Dedifferentiated amniotic fluid mesenchymal stem cell (primary cell): ENCODE results near the gene ARMCX5.

Experiments
- DNase-seq: peaks from one replicate; pipeline ENCODE4 v3.0.0-alpha.2; 2016; ENCODE audit errors: extremely low spot score

The ARMCX5 gene

DNA sequence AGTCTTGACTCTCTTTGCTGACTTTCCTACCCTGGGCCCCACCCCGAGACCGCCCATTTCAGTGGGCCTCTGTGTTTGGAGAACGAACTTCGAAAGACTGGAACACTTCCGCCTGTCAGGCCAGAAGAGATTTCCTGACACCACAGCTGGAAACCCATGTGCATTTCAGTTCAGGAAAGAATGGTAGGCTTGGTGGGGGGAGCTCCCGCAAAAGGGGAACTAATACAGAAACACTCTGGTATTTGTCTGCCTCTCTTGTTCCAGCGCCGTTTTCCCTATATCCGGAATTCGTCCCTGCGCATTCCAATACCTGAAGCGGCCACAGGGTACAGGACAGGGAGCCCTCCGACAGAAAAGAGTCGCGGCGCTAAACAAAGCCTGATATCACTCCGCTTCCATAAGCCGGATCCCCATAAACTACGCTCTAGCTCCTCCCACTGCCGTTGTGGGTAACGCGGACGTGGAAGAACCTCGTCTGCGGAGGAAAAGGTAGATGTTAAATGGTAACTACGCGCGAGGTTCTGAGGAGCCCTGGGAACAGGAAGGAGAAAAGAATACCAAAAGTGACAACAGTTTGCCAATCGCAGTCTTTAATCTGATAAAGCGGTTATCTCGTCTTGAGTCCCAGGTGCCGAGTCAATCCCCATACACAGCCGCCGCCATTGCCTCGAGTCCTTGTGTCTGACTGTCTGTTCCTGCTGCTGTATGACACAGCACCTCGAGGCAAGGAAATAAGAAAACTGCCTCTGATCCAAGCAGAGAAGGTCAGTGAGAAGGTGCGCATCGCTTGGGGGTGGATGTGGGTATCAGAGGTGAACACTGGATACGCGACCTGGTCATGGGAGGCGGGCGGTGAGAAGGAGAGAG lies at the start of gene ARMCX5:
TSS of gene ARMCX5 (plus strand) at position 432 of the 867 bp plus-strand sequence. CDS start 2,627 bp downstream, outside the sequence.
- DNase-seq = peak; percentile 84

DNA sequence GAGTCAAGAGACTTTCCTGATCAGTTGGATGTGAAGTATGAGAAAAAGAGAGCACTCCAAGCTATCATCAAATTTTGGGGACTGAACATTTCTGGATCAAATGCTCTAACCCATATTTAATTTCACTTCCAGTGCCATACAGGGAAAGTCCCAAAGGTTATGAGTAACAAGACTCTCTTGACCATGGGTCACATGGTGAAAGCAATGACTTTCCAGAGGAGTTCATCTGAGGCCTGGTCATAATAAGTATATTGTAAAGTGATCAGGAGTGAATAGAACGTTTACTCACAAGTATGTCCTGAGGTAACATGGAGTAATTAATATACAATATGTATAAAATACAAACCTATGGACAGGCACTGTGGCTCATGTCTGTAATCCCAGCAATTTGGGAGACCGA lies 40.7 kb upstream of the ARMCX5 start:
- no peak for DNase-seq

DNA sequence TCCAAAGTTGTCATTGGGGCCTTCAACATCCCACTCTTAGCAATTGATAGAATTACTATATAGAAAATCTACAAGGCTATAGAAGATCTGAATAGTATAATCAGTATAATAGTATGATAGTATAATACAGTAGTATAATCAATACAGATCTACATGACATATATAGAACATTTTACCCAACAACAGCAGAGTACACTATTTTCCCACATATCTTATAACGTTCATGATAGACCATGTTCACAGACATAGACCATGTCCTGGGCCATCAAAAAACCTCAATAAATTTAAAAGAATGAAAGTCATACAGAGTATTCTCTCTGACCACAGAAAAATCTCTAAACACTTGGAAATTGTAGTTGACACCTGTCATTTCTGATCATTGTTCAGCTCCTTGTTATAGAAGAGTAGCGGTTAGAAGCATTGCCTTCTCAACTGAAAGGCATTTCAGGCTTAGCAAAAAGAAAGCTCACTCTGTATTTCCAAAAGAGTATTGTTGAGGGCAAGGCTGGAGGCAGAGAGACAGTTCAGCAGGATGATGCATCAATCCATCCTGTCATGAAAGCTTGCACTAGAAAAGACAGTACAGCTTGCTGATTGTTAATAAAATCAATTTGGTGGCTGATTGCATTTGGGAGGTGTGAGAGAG lies 38.8 kb upstream of the ARMCX5 start:
- DNase-seq = no peak

DNA sequence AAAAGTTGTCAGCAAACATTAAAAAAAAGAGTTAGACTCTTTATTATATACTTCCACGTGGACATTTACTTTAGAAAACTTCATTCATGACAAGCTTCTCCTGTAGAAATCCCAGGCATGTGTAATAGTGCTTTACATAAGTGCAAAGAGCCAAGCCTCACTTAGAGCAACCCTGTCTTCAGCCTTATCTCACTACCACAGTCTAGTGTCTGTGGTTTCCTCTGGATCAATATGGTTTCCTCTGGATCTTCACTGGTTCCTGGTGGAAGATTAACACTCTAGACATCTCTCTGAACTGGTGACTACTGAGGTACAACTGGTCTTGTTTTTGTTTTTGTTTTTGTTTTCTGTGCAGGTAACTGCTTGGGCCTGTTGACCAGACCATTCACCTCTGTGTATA lies 18.4 kb upstream of the ARMCX5 start:
- DNase-seq = no peak

DNA sequence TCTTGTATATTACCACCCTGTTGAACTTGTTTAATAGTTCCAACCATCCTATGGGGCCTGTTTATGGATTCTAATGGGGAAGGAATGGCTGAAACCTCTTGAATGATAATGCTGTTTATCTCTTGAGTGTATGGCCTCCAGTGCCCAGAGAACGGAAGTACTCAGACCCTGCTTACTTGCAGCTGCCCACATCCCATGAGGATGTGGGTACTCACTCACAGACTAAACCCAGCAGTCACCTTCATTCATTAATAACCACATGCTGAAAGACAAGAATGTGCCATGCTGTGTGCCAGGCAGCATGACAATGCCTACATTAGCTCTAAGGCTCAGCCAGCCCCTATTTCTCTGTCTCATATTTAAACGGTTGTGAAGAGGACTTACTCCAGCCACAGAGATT lies 5.9 kb upstream of the ARMCX5 start:
- DNase-seq = no peak

DNA sequence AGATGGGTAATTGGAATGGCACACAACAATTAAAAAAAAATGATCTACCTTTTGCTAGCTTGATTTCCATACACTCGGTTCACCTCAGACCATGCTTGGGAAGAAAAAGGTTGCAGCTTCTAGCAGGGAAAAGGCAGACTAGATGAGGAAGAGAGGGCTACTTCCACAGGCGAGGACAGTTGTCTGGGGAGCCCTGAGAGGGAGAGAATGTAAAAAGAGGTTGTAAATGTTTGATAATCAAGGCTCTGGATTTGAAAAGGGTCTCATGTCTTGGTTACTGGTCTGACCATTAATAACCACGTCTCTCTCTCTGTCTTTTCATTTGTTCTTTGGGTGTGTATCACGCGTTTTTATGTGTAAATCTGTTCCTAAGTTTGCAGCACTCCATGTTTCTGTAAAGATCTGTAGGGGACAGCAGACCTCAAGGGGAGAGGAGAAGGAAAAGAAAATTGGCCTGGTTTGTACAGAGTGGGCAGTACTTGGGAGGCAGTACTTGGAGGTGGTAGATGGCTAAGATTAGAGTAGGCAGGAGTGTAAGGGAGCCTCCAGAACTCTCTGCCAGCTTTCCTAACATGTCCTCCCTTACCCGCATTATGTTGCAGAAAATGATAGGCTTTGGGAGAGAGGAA lies 750 bp downstream of the ARMCX5 start:
- DNase-seq = peak; percentile 15

DNA sequence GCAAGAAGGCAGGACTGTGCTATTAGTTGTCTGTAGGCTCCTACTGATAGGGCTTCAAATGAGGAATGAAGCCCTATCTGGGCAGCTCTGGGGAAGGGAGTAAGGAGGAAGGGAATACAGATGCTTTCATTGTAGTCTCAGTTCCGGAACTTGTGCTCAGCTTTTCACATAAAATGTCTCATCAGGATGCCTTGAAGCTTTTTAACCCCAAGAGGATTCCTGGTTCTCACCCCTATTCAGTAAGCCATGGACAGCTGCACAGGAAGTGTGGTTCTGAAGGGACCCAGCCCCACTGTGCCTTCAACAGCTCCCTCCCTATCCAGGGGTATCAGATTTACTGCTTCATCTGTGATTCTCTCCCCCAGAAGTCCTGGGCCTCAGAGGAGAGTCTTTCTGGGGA lies 5.0 kb downstream of the ARMCX5 start:
- no peak for DNase-seq

DNA sequence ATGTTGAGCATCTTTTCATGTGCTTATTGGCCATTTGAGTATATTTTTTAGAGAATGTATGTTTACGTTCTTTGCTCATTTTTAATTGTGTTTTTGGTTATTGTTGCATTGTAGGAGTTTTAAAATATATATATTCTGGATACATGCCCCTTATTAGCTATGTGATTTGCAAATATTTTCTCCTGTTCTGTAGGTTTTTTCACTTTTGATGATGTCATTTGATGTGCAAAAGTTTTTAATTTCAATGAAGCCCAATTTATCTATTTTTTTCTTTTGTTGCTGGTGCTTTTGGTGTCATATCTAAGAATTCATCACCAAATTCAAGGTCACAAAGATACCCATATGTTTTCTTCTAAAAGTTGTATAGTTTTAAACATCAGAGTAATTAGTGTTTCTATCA lies 6.8 kb downstream of the ARMCX5 start:
- DNase-seq = no peak

DNA sequence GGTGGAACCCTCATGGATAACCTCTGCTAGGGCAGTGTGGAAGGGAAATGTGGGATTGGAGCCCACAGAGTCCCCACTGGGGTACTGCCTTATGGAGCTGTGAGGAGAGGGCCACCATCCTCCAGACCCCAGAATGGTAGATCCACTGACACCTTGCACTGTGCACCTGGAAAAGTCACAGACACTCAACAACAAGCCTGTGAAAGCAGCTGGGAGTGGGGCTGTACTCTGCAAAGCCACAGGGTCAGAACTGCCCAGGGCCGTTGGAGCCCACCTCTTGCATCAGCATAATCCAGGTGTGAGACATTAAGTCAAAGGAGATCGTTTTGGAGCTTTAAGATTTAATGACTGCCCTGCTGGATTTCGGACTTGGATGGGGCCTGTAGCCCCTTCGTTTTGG lies 11.6 kb downstream of the ARMCX5 start:
- no peak for DNase-seq

DNA sequence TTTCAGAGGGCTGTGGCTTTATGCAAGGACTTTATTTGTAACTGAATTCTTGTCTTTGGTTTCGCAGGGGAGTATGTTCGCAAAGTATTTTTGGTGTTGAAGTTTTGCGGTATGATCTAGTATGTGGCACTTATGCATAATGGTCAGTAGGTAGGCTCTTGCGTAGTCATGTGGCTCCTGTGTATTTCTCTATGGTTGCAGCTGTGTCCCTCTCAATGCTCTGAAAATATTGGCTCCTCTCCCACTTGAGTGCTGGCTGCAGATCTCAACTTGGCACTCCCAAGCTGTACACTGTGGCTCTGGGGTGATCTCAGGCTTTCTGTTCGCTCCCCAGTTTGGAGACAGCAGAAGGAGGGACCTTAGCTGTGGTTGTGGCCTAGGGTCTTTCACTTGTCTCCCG lies 24.8 kb downstream of the ARMCX5 start:
- DNase-seq = no peak

DNA sequence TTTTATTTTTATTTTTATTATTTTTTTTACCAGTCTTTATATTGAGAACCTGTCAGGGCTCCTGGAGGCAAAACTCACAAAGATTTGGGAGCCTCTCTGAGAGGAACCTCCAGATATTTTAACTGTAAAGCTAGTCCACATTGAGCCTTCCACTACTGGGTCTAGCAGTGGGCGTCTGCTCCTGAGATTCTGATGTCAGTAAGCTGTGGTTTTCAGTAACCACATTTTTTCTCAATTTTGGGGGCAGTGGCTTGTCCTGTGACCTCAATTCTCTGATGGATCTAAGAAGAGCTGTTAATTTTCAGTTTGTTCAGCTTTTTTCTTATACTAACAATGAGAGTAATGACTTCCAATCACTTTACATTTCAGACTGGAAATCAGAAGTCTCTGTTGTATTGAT lies 28.3 kb downstream of the ARMCX5 start:
- DNase-seq = no peak

DNA sequence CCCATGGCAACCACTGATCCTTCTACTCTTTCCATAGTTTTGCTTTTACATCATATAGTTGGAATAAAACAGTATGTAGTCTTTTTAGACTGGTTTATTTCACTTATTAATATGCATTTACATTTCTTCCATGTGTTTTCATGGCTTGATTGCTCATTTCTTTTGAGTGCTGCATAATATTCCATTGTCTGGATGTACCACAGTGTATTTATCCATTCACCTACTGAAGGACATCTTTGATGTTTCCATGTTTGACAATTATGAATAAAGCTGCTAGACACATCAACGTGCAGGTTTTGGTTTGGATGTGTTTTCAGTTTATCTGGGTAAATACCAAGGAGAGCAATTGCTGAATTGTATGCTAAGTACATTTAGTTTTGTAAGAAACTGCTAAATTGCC lies 38.2 kb downstream of the ARMCX5 start:
- DNase-seq = no peak

DNA sequence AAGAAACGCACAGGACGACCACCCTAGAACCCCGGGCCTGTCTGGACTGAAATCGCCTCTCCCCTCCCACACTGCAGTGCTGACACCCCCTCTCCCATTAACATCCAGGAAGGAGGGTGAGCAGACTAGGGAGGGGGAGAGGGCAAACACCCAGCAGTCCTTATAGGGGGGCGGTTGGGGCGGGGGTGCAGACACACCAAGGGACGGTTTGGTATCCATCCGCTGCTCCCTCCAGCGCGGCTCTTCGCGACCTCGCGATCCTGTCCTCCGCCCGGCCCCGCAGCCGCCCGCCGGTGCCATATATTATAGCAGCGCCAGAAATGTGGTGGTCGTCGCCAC lies 51.6 kb downstream of the ARMCX5 start:
- no peak for DNase-seq

DNA sequence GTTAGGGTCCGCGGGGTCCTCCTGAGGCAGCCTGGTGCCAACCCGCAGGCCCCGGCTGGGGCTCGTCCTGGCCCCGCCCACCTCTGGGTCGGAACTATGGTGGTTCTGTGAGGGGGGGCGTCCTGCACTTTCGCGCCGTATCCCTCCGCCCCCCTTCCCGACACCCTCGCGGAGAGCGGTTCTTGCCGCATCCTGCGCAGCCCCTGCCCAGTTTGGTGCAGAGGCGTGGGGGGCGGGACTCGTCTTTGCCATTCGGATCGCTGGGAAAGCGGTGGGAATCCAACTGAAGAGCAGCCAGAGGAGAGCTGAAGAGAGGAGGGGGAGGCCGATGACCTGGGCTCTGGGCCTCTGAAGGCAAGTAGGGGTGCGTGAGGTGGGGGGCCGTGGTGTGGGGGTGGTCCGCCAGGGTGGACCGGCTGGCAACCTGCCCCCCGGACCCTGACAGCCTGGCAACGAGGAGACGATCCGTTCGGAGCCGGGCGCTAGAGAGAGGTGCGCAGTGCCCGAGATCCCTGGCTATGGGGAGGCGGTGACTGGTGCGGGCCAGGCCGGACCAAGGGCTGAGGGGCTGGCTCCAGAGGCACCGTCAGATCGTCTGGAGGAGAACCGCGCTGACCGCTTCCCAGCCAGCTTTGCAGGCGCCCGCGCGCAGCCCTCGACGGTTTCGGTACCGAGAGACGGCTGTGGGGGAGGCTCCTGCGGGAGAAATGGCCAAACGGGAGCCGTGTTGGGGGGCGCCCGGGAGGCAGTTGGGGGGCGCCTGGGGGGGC lies 52.1 kb downstream of the ARMCX5 start, which contains the start of gene GPRASP1:
TSS of gene GPRASP1 (plus strand) at position 242 of the 770 bp plus-strand sequence. CDS start 2,431 bp downstream, outside the sequence.
- DNase-seq = no peak

DNA sequence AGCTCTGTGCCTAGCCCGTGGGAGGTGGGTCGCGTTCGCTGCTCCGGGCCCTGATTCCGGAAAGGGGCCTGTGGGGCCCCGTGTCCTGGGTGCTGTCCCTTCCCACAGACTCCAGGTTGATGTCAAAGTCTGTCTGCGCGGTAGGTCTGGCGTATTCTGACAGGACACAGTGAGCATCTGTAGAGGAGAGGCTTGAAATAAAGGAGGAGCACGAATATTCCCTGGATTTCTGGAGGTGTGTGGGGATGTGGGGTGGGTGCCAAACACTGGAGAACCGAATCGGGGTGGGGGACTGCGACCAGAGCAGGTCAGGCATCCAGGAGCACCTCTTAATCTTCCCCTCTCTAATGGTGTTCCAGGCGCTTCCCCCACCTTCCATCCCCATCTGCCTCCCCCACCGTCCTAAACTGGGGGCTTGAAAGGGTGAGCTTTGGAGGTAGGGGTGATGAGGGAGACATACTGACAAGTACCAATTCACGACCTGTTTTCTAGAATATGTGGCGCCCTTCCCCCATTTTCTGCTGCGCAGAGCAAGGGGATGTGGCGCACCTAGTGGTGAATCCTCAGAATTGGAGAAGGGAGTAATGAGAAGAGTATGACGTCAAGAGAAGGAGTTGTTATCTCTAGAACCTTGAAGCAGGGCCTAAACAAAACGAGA lies 52.8 kb downstream of the ARMCX5 start:
- DNase-seq = no peak
